ENCODE measurements around the gene ROR1.

GRCh38 chr1:63983391-63984256 is 209.8 kb downstream of the ROR1 start:
- TF ChIP-seq CTCF (IDR thresholded peaks at IDR 0.05) (no peak), POLR2A (IDR thresholded peaks at IDR 0.05) (no peak)

Measured in right lobe of liver (tissue), 4 donors.